NCI-H1048 (cell line): ENCODE data around the gene DLK1.

Experiments used
- DNase-seq: peaks from one replicate; lab custom pipeline; 2025; lab: John Stamatoyannopoulos, UW

DLK1 gene

GRCh38 chr14:100714258-100714892, 12.3 kb upstream of the DLK1 start:
- DNase-seq, result no peak

GRCh38 chr14:100715332-100715731, 11.4 kb upstream of the DLK1 start:
- no peak for DNase-seq

GRCh38 chr14:100715803-100716202, 10.9 kb upstream of the DLK1 start:
- DNase-seq, result no peak

- DNase-seq, result no peak
Observed at GRCh38 chr14:100717386-100717785, 9.3 kb upstream of the DLK1 start.

GRCh38 chr14:100719976-100720520, 6.6 kb upstream of the DLK1 start:
- no peak for DNase-seq

GRCh38 chr14:100721568-100721967, 5.1 kb upstream of the DLK1 start:
- no peak for DNase-seq

GRCh38 chr14:100722367-100722766, 4.3 kb upstream of the DLK1 start:
- DNase-seq, result no peak

GRCh38 chr14:100723135-100723829, 3.4 kb upstream of the DLK1 start:
- DNase-seq, result no peak

- DNase-seq, result no peak
Observed at GRCh38 chr14:100723830-100724437, 2.8 kb upstream of the DLK1 start.

GRCh38 chr14:100724536-100724935, 2.2 kb upstream of the DLK1 start:
- DNase-seq, result no peak

GRCh38 chr14:100725587-100726387, 905 bp upstream of the DLK1 start:
- no peak for DNase-seq

- no peak for DNase-seq
Observed at GRCh38 chr14:100727086-100727872, 587 bp downstream of the DLK1 start.

GRCh38 chr14:100727873-100728240, 1.2 kb downstream of the DLK1 start:
- DNase-seq, result no peak

- no peak for DNase-seq
Observed at GRCh38 chr14:100728962-100729361, 2.3 kb downstream of the DLK1 start.

- DNase-seq, result no peak
Observed at GRCh38 chr14:100729982-100730381, 3.3 kb downstream of the DLK1 start.

GRCh38 chr14:100730581-100730980, 3.9 kb downstream of the DLK1 start:
- no peak for DNase-seq

- no peak for DNase-seq
Observed at GRCh38 chr14:100731011-100731670, 4.4 kb downstream of the DLK1 start.

GRCh38 chr14:100731846-100732765, 5.4 kb downstream of the DLK1 start:
- no peak for DNase-seq

GRCh38 chr14:100732766-100733100, 6.0 kb downstream of the DLK1 start:
- no peak for DNase-seq
